Epithelial cell of proximal tubule (primary cell): Measurements from ENCODE around the gene KRT6C. TPM values are rescaled to one million over a fixed set of nuclear protein-coding genes. Genes with fewer than 3 reads are reported as not detected.
"Not testable (repeated sequence)": the region's sequence is repeated elsewhere in the genome, so short reads cannot be mapped to it uniquely, and the experiment has no call there.

ENCODE experiments used
- DNase-seq: peaks from one replicate; pipeline ENCODE4 v3.0.0-alpha.2; 2011; ENCODE audit warnings: low read depth
- H3K4me3 ChIP-seq: 2 replicates; pipeline ENCODE4 v1.5.1; 2011; ENCODE audit warnings: low read depth, mild to moderate bottlenecking, low read length
- total RNA-seq: library from RNA; depleted of rRNA; stranded (reverse); fragments of >200 nt; gene quantifications from 2 replicates; pipeline ENCODE4 v1.2.3, GENCODE V29; 2015
- TF ChIP-seq, protein P1 (sequence below): conservative IDR thresholded peaks from 2 replicates; pipeline ENCODE4 v1.5.1; 2012; ENCODE audit warnings: low read depth, mild to moderate bottlenecking, low read length

The KRT6C gene
- total RNA-seq, 1 donor from 2014 or later, result not detected

DNA sequence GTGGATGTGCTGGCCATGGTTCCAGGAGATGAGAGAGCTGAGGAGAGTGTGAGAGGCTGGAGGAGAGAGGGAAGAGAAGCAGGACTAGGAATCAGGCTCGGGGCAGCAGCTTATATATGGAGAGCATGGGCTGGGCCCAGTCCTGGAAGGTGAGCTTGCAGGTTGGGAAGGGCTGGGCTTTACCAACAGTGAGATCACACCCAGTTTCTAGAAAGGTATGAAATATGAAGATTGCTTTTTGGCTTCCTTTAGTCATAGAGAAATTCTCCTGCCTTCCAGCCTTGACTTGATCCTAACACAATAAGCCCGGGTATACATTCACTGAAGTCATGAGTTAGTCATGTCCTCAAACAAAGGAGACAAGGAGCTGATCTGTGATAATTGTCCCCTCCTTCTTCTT lies 19.6 kb upstream of the KRT6C start, which contains the start of gene KRT6A:
KRT6A (minus strand) TSS at position 86 of the 400 bp plus-strand sequence; CDS start at position 17, 69 bp downstream.
- DNase-seq, result no peak
- TF ChIP-seq, protein P1, sequence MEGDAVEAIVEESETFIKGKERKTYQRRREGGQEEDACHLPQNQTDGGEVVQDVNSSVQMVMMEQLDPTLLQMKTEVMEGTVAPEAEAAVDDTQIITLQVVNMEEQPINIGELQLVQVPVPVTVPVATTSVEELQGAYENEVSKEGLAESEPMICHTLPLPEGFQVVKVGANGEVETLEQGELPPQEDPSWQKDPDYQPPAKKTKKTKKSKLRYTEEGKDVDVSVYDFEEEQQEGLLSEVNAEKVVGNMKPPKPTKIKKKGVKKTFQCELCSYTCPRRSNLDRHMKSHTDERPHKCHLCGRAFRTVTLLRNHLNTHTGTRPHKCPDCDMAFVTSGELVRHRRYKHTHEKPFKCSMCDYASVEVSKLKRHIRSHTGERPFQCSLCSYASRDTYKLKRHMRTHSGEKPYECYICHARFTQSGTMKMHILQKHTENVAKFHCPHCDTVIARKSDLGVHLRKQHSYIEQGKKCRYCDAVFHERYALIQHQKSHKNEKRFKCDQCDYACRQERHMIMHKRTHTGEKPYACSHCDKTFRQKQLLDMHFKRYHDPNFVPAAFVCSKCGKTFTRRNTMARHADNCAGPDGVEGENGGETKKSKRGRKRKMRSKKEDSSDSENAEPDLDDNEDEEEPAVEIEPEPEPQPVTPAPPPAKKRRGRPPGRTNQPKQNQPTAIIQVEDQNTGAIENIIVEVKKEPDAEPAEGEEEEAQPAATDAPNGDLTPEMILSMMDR, result no peak
- H3K4me3 ChIP-seq, result no peak within 1 kb of the TSS

DNA sequence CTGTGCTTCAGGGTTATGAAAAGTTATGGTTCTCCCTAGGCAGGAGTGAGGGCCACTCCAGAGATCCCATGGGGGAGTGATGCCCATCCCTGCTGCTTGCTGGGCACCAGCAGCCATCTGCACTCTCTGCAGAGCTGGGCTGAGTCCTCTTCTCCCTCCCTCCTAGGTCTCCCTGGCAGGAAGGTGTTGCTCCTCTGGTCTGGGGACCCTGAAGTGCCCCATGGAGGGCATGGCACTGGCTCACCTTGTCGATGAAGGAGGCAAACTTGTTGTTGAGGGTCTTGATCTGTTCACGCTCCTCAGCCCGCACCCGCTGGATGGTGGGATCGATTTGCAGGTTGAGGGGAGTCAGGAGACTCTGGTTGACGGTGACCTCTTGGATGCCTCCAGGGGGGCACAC lies 18.8 kb upstream of the KRT6C start:
- not testable (repeated sequence) for DNase-seq, H3K4me3 ChIP-seq

DNA sequence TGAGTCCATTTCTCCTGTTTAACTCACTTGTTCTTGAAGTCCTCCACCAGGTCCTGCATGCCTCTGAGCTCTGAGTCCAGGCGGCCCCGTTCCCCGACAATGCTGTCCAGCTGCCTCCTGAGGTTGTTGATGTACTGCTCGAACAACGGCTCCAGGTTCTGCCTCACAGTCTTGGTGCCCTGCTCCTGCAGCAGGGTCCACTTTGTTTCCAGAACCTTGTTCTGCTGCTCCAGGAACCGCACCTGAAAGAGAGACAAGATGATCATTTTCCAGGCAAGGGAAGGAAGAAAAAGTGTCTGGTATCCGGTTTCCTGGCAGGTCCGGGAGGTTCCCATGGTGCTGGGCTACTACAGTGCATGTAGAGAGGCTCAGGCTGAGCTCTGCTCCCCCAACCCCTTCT lies 17.9 kb upstream of the KRT6C start:
- not testable (repeated sequence) for H3K4me3 ChIP-seq, DNase-seq

DNA sequence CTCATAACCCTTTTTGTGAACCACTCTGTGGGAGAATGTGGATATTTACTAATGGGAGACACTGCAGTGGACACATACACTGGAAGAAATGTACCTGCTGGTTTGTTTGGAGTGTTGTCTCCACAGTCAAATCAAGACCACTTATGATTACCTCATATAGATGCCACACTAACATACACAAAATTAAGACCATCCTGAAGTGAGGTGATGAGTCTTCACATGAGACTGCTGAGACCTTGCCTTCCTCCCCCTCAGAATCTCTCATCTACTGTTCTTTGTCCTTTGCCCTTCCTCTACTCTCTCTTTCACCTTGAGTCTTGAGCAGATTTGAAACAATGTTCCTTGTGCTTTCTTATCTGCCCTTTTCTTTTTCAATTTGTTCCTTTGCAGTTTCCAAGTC lies 15.1 kb upstream of the KRT6C start:
- H3K4me3 ChIP-seq, result no peak overlapping the region
- DNase-seq, result no peak
- TF ChIP-seq, protein P1, result no peak

- not testable (repeated sequence) for DNase-seq, H3K4me3 ChIP-seq
Measured at GRCh38 chr12:52487744-52488443, 14.3 kb upstream of the KRT6C start.

- DNase-seq, result no peak
- TF ChIP-seq, protein P1, result no peak
- H3K4me3 ChIP-seq, result no peak overlapping the region
Measured at GRCh38 chr12:52487211-52487610, 13.6 kb upstream of the KRT6C start.

- DNase-seq, result no peak
- H3K4me3 ChIP-seq, result no peak overlapping the region
- TF ChIP-seq, protein P1, result no peak
Measured at GRCh38 chr12:52486166-52487105, 12.8 kb upstream of the KRT6C start.

- H3K4me3 ChIP-seq, result no peak overlapping the region
- DNase-seq, result no peak
- TF ChIP-seq, protein P1, result no peak
Measured at GRCh38 chr12:52480073-52480472, 6.5 kb upstream of the KRT6C start.
